Activated T-helper 1 cell treated with Interleukin-2 at 50 U/mL for 16 hours (primary cell): ENCODE results near the gene ATP6V1F.

ENCODE experiments used
- DNase-seq: peaks from one replicate; pipeline ENCODE4 v3.0.0-alpha.2; 2020; ENCODE audit warnings: low read depth

ATP6V1F gene

GRCh38 chr7:128867842-128868623 is 5.4 kb downstream of the ATP6V1F start:
- DNase-seq = no peak

GRCh38 chr7:128868624-128869137 is 6.0 kb downstream of the ATP6V1F start:
- DNase-seq = no peak

- DNase-seq = peak; percentile 33
Observed at GRCh38 chr7:128869138-128869943, 6.7 kb downstream of the ATP6V1F start.

- DNase-seq = no peak
Observed at GRCh38 chr7:128869944-128870285, 7.3 kb downstream of the ATP6V1F start.

GRCh38 chr7:128871050-128871449 is 8.4 kb downstream of the ATP6V1F start:
- no peak for DNase-seq

- no peak for DNase-seq
Observed at GRCh38 chr7:128872394-128872824, 9.8 kb downstream of the ATP6V1F start.

GRCh38 chr7:128873234-128873633 is 10.6 kb downstream of the ATP6V1F start:
- DNase-seq = no peak

GRCh38 chr7:128874140-128875031 is 11.7 kb downstream of the ATP6V1F start:
- no peak for DNase-seq

- DNase-seq = no peak
Observed at GRCh38 chr7:128875523-128875948, 12.9 kb downstream of the ATP6V1F start.

GRCh38 chr7:128876127-128876526 is 13.5 kb downstream of the ATP6V1F start:
- DNase-seq = no peak

GRCh38 chr7:128876586-128876977 is 13.9 kb downstream of the ATP6V1F start:
- no peak for DNase-seq

GRCh38 chr7:128876978-128877755 is 14.5 kb downstream of the ATP6V1F start:
- no peak for DNase-seq

GRCh38 chr7:128877756-128878120 is 15.1 kb downstream of the ATP6V1F start:
- no peak for DNase-seq

- no peak for DNase-seq
Observed at GRCh38 chr7:128878226-128879105, 15.8 kb downstream of the ATP6V1F start.

GRCh38 chr7:128879461-128879938 is 16.8 kb downstream of the ATP6V1F start:
- no peak for DNase-seq

- no peak for DNase-seq
Observed at GRCh38 chr7:128879939-128880746, 17.5 kb downstream of the ATP6V1F start.

GRCh38 chr7:128880791-128881457 is 18.3 kb downstream of the ATP6V1F start:
- no peak for DNase-seq

GRCh38 chr7:128881458-128882125 is 18.9 kb downstream of the ATP6V1F start:
- DNase-seq = no peak
